Right lobe of liver (tissue), 6 donors: ENCODE results near the gene GRID2IP. TPM values are rescaled to one million over a fixed set of nuclear protein-coding genes. Genes with fewer than 3 reads are reported as not detected.
"Not testable (repeated sequence)": the region's sequence is repeated elsewhere in the genome, so short reads cannot be mapped to it uniquely, and the experiment has no call there.

Source experiments
- ATAC-seq, 4 donors: fragments of 200-7000 bp; cut with Tn5 transposase; one replicate each; pipeline ENCODE4 v1.9.1; 2020; ENCODE audit warnings: mild to moderate bottlenecking in 4 of 4, moderate library complexity in 4 of 4
- DNase-seq, 3 donors: peaks; one replicate each; pipeline ENCODE4 v3.0.0-alpha.2; 2020
- H3K27ac ChIP-seq, 3 donors: fragments of 200-600 bp; one replicate each; pipeline ENCODE4 v1.8.0; 2022
- H3K27me3 ChIP-seq, 2 donors: fragments of 200-600 bp; one replicate each; pipeline ENCODE4 v1.8.0; 2022
- H3K36me3 ChIP-seq, 4 donors: fragments of 200-600 bp; sonication (generic) in 1 of 4; one replicate each; pipeline versions ENCODE4 v1.5.1 to v1.8.0; 2017 to 2022; ENCODE audit warnings: control low read depth in 1 of 4
- H3K4me1 ChIP-seq, 4 donors: fragments of 200-600 bp; sonication (generic) in 1 of 4; one replicate each; pipeline versions ENCODE4 v1.5.1 to v1.8.0; 2017 to 2022; ENCODE audit warnings: control low read depth in 1 of 4
- H3K4me3 ChIP-seq, 3 donors: fragments of 200-600 bp; one replicate each; pipeline ENCODE4 v1.8.0; 2022
- H3K9me3 ChIP-seq, 4 donors: fragments of 200-600 bp; sonication (generic) in 1 of 4; one replicate each; pipeline versions ENCODE4 v1.5.1 to v1.8.0; 2017 to 2022; ENCODE audit warnings: control low read depth in 1 of 4
- CTCF ChIP-seq, 4 donors: fragments of 200-600 bp in 3 of 4; fragments of 450-650 bp in 1 of 4; IDR thresholded peaks; one replicate each; pipeline versions ENCODE4 v1.5.1 to v1.8.0; 2016 to 2022; ENCODE audit warnings: antibody characterized with exemption in 4 of 4, mild to moderate bottlenecking in 2 of 4
- POLR2A ChIP-seq: fragments of 450-650 bp; IDR thresholded peaks from one replicate; pipeline ENCODE4 v1.6.1; 2017; ENCODE audit warnings: antibody characterized with exemption, mild to moderate bottlenecking
- WGBS: methylation state at CpG from one replicate; pipeline ENCODE4 v1.1.6; 2018; ENCODE audit warnings: low coverage, low lambda C conversion rate; ENCODE audit not compliant: insufficient coverage; ENCODE audit errors: missing lambda C conversion rate; 5-methylcytosine and 5-hydroxymethylcytosine counted together
- intact Hi-C, 2 donors: fragments of 100-400 bp; cut with DNase I; formaldehyde crosslinking; loops; one replicate each; pipeline versions ENCODE4 v1.11.2 to v1.14.1; 2022
- total RNA-seq, 6 experiments: library from RNA; depleted of rRNA in 2 of 6; stranded (reverse); fragments of >200 nt in 2 of 6; fragmentation: NEBNext Ultra II Directional in 3 of 6; extraction: Animal tissue kit (Norgen Biotek cat#: 25700) in 3 of 6; gene quantifications; one replicate each; pipeline versions ENCODE4 v1.1.0 to v1.2.4, GENCODE V29; 2016 to 2023
- donor health status: DM: no; HTN: yes; CAD: no.
- donor health status: DM: no; HTN: no; CAD: no.
- donor health status: DM: no; HTN: no; CAD: no.
- donor health status: DM: no; HTN: yes; CAD: no.
- donor health status: DM: no; HTN: yes; CAD: no.

The GRID2IP gene
- total RNA-seq, 6 experiments from 2014 or later = 0.05 to 0.07 TPM; not detected in 4

- Histone ChIP-seq H3K4me1 (peaks cover 0 to 1% (median 0%) of the 10 kb centered on the region in 4 donors), H3K4me3 (no peak overlapping the region), H3K36me3 (no peaks in the 10 kb centered on the region), H3K9me3 (no peaks in the 10 kb centered on the region), H3K27me3 (no peaks in the 10 kb centered on the region), H3K27ac (no peak overlapping the region)
- no peak for ATAC-seq
- 66% methylated on average over 4 of the region's 4 CpGs for WGBS
- TF ChIP-seq CTCF (IDR thresholded peaks at IDR 0.05) = no peak
- TF ChIP-seq POLR2A = no peak
- intact Hi-C loops = no loop called here
- DNase-seq = no peak
Observed at GRCh38 chr7:6453734-6454133, 97.5 kb downstream of the GRID2IP start.

- no peak for DNase-seq
- Histone ChIP-seq H3K4me3 (no peak overlapping the region), H3K36me3 (no peaks in the 10 kb centered on the region), H3K4me1 (peaks cover 0 to 11% (median 1%) of the 10 kb centered on the region in 4 donors), H3K9me3 (no peaks in the 10 kb centered on the region), H3K27ac (no peak overlapping the region), H3K27me3 (no peaks in the 10 kb centered on the region)
- TF ChIP-seq CTCF (IDR thresholded peaks at IDR 0.05) = no peak
- no peak for TF ChIP-seq POLR2A
- intact Hi-C loops = no loop called here
- no peak for ATAC-seq
- 81% methylated on average over 6 of the region's 6 CpGs for WGBS
Observed at GRCh38 chr7:6451224-6451705, 100.0 kb downstream of the GRID2IP start.

GRCh38 chr7:6450591-6450990, 100.7 kb downstream of the GRID2IP start:
- H3K27me3 ChIP-seq, ATAC-seq, H3K27ac ChIP-seq, H3K4me3 ChIP-seq, DNase-seq, H3K9me3 ChIP-seq, intact Hi-C loops, H3K36me3 ChIP-seq: not testable (repeated sequence)
- WGBS = 73% methylated on average over 6 of the region's 10 CpGs
- H3K4me1 ChIP-seq = peaks cover 0 to 11% (median 1%) of the 10 kb centered on the region in 4 donors

GRCh38 chr7:6449884-6450283, 101.4 kb downstream of the GRID2IP start:
- intact Hi-C loops, ATAC-seq, H3K9me3 ChIP-seq, H3K27me3 ChIP-seq, H3K4me3 ChIP-seq, H3K27ac ChIP-seq, H3K36me3 ChIP-seq: not testable (repeated sequence)
- peak in 1 of 3 donors; percentile 55 for DNase-seq
- peaks cover 0 to 11% (median 1%) of the 10 kb centered on the region in 4 donors for H3K4me1 ChIP-seq
- 23% methylated on average over 5 of the region's 11 CpGs for WGBS

GRCh38 chr7:6448943-6449543, 102.2 kb downstream of the GRID2IP start:
- Histone ChIP-seq H3K27ac (peak overlapping the region; percentile 72 to 91 (median 82)), H3K27me3 (no peaks in the 10 kb centered on the region), H3K9me3 (no peaks in the 10 kb centered on the region), H3K36me3 (peaks cover 0 to 16% (median 2%) of the 10 kb centered on the region in 4 donors), H3K4me1 (peaks cover 0 to 11% (median 1%) of the 10 kb centered on the region in 4 donors), H3K4me3 (no peak overlapping the region)
- 77% methylated on average over 12 of the region's 16 CpGs for WGBS
- ATAC-seq = no peak
- intact Hi-C loops = no loop called here
- TF ChIP-seq POLR2A = no peak
- TF ChIP-seq CTCF (IDR thresholded peaks at IDR 0.05) = no peak
- DNase-seq = no peak
